AG20443 (cell line): Measurements from ENCODE around the gene C21orf58.

Source experiments
- DNase-seq: peaks from one replicate; pipeline ENCODE4 v3.0.0; 2012; ENCODE audit warnings: low spot score, mixed read lengths

C21orf58 gene

GRCh38 chr21:46255166-46255565 is 68.5 kb downstream of the C21orf58 start:
- DNase-seq: no peak

GRCh38 chr21:46254208-46254975 is 69.3 kb downstream of the C21orf58 start:
- no peak for DNase-seq

- no peak for DNase-seq
Observed at GRCh38 chr21:46253610-46254124, 70.0 kb downstream of the C21orf58 start.

GRCh38 chr21:46252840-46253239 is 70.8 kb downstream of the C21orf58 start:
- DNase-seq: no peak
